Osteocyte (in vitro differentiated cells): ENCODE measurements around the gene DMRT3. TPM values are rescaled to one million over a fixed set of nuclear protein-coding genes. Genes with fewer than 3 reads are reported as not detected.

Experiments used
- DNase-seq: peaks from one replicate; pipeline ENCODE4 v3.0.0; 2021; ENCODE audit warnings: mixed read lengths; ENCODE audit not compliant: unreplicated experiment; ENCODE audit errors: extremely low spot score
- H3K27ac Mint-ChIP-seq: one replicate; pipeline ENCODE4 v1.8.0; 2021; ENCODE audit warnings: mild to moderate bottlenecking, mixed read lengths; ENCODE audit not compliant: unreplicated experiment
- H3K27me3 Mint-ChIP-seq: one replicate; pipeline ENCODE4 v1.8.0; 2021; ENCODE audit warnings: mixed read lengths; ENCODE audit not compliant: unreplicated experiment
- H3K36me3 Mint-ChIP-seq: one replicate; pipeline ENCODE4 v1.8.0; 2021; ENCODE audit warnings: mixed read lengths; ENCODE audit not compliant: unreplicated experiment
- H3K4me1 Mint-ChIP-seq: one replicate; pipeline ENCODE4 v1.8.0; 2021; ENCODE audit warnings: mixed read lengths; ENCODE audit not compliant: unreplicated experiment
- H3K4me3 Mint-ChIP-seq: one replicate; pipeline ENCODE4 v1.8.0; 2021; ENCODE audit warnings: mild to moderate bottlenecking, moderate library complexity, mixed read lengths; ENCODE audit not compliant: unreplicated experiment
- H3K9me3 Mint-ChIP-seq: one replicate; pipeline ENCODE4 v1.8.0; 2021; ENCODE audit warnings: mixed read lengths; ENCODE audit not compliant: unreplicated experiment
- long read RNA-seq: library from polyadenylated mRNA; unstranded; transcript quantifications from one replicate; pipeline ENCODE4 v2.0.0, GENCODE V29; 2021
- total RNA-seq: library from RNA; stranded (reverse); gene quantifications from 2 replicates; pipeline ENCODE4 v1.2.1, GENCODE V29; 2021
- TF ChIP-seq, protein P1 (sequence below): fragments of 200-600 bp; sonication (generic); IDR thresholded peaks from 2 replicates; pipeline ENCODE4 v1.5.0; 2021; ENCODE audit warnings: antibody characterized with exemption, mild to moderate bottlenecking, moderate library complexity

The DMRT3 gene, protein sequence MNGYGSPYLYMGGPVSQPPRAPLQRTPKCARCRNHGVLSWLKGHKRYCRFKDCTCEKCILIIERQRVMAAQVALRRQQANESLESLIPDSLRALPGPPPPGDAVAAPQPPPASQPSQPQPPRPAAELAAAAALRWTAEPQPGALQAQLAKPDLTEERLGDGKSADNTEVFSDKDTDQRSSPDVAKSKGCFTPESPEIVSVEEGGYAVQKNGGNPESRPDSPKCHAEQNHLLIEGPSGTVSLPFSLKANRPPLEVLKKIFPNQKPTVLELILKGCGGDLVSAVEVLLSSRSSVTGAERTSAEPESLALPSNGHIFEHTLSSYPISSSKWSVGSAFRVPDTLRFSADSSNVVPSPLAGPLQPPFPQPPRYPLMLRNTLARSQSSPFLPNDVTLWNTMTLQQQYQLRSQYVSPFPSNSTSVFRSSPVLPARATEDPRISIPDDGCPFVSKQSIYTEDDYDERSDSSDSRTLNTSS
- not detected in 2 replicates for total RNA-seq
- long read RNA-seq, result 0 reads

DNA sequence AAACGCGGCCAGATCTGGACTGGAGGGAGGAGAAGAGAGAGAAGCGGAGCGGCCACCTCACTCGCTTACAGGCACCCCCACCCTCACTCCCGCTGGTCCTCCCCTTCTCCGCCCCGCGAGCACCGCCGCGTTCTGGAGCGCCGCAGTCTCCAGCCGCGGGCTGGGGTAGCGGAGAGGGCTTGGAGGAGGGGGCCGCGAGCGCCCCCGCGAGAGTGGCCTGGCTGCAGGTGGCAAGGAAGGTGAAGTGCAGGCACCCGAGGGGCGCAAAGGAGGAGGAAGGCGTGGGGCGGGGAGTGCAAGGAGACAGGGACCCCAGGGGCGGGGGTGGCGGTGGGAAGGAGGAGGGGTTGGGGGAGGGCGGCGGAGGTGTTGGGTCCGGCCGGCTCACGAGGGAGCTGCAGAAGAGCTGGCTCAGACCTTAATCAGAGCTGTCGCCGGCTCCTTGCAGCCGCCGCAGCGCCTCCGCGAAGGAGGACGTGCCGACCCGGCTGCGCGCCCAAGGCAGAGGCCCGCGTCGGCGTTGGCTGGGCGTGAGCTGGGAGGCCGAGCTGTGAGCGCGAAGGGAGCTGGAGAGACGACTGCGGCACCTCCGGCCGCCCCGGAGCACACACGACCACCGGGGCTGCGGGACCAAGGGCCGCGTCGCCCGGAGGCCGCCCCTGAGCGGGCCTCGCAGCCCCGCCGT lies at the start of gene DMRT3:
Gene DMRT3, plus strand, starts transcription at position 398 of the 685 bp plus-strand sequence. CDS start 347 bp downstream, outside the sequence.
- DNase-seq, result peak; percentile 82
- TF ChIP-seq, protein P1, sequence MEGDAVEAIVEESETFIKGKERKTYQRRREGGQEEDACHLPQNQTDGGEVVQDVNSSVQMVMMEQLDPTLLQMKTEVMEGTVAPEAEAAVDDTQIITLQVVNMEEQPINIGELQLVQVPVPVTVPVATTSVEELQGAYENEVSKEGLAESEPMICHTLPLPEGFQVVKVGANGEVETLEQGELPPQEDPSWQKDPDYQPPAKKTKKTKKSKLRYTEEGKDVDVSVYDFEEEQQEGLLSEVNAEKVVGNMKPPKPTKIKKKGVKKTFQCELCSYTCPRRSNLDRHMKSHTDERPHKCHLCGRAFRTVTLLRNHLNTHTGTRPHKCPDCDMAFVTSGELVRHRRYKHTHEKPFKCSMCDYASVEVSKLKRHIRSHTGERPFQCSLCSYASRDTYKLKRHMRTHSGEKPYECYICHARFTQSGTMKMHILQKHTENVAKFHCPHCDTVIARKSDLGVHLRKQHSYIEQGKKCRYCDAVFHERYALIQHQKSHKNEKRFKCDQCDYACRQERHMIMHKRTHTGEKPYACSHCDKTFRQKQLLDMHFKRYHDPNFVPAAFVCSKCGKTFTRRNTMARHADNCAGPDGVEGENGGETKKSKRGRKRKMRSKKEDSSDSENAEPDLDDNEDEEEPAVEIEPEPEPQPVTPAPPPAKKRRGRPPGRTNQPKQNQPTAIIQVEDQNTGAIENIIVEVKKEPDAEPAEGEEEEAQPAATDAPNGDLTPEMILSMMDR, result no peak
- H3K9me3 Mint-ChIP-seq, result no peaks in the 10 kb centered on the region
- H3K4me1 Mint-ChIP-seq, result peaks cover 12% of the 10 kb centered on the region
- no peaks in the 10 kb centered on the region for H3K36me3 Mint-ChIP-seq
- no peak within 1 kb of the TSS for H3K4me3 Mint-ChIP-seq
- H3K27me3 Mint-ChIP-seq, result peaks cover 79% of the 10 kb centered on the region
- no peak within 1 kb of the TSS for H3K27ac Mint-ChIP-seq

GRCh38 chr9:926976-927375 lies 49.5 kb upstream of the DMRT3 start:
- Mint-ChIP-seq H3K27ac (no peak overlapping the region), H3K36me3 (no peaks in the 10 kb centered on the region), H3K9me3 (peaks cover 4% of the 10 kb centered on the region), H3K27me3 (no peaks in the 10 kb centered on the region), H3K4me1 (no peaks in the 10 kb centered on the region), H3K4me3 (no peak overlapping the region)
- DNase-seq, result no peak
- TF ChIP-seq, protein P1, result no peak

- no peaks in the 10 kb centered on the region for H3K27me3 Mint-ChIP-seq
Observed at GRCh38 chr9:928363-929042, 48.0 kb upstream of the DMRT3 start.

GRCh38 chr9:929719-930118 lies 46.7 kb upstream of the DMRT3 start:
- Mint-ChIP-seq H3K27ac (no peak overlapping the region), H3K9me3 (peaks cover 4% of the 10 kb centered on the region), H3K36me3 (no peaks in the 10 kb centered on the region), H3K4me3 (no peak overlapping the region), H3K4me1 (no peaks in the 10 kb centered on the region), H3K27me3 (no peaks in the 10 kb centered on the region)
- TF ChIP-seq, protein P1, result no peak
- DNase-seq, result no peak

More at GRCh38 chr9:928363-929042, 48.0 kb upstream of the DMRT3 start:
- Mint-ChIP-seq H3K4me3 (no peak overlapping the region), H3K9me3 (peaks cover 4% of the 10 kb centered on the region), H3K36me3 (no peaks in the 10 kb centered on the region), H3K4me1 (no peaks in the 10 kb centered on the region), H3K27ac (no peak overlapping the region)
- TF ChIP-seq, protein P1, result no peak
- DNase-seq, result no peak
